Karpas-422 (cell line): ENCODE measurements around the gene BMPR1B. TPM values are rescaled to one million over a fixed set of nuclear protein-coding genes. Genes with fewer than 3 reads are reported as not detected.

Source experiments
- DNase-seq: peaks from one replicate; pipeline ENCODE4 v3.0.0-alpha.2; 2015
- H2AFZ ChIP-seq: fragments of 200-600 bp; sonication (generic); 2 replicates; pipeline ENCODE4 v1.6.1; 2014; ENCODE audit warnings: antibody characterized with exemption, low read length, mixed read lengths
- H3K27ac ChIP-seq: fragments of 200-600 bp; sonication (generic); 2 replicates; pipeline ENCODE4 v1.5.1; 2014; ENCODE audit warnings: mild to moderate bottlenecking, low read length, moderate library complexity
- H3K27me3 ChIP-seq: fragments of 200-600 bp; sonication (generic); 2 replicates; pipeline ENCODE4 v1.6.1; 2014; ENCODE audit warnings: low read length, mixed read lengths
- H3K36me3 ChIP-seq: fragments of 200-600 bp; sonication (generic); 2 replicates; pipeline ENCODE4 v1.6.1; 2014; ENCODE audit warnings: low read length, mixed read lengths; ENCODE audit not compliant: insufficient read depth
- H3K4me1 ChIP-seq: fragments of 200-600 bp; sonication (generic); 2 replicates; pipeline ENCODE4 v1.6.1; 2014; ENCODE audit warnings: mild to moderate bottlenecking, low read length, mixed read lengths
- H3K4me2 ChIP-seq: fragments of 200-600 bp; sonication (generic); 2 replicates; pipeline ENCODE4 v1.6.1; 2014; ENCODE audit warnings: low read length, low read depth, mild to moderate bottlenecking; ENCODE audit not compliant: poor library complexity, severe bottlenecking
- H3K4me3 ChIP-seq: fragments of 200-600 bp; sonication (generic); 2 replicates; pipeline ENCODE4 v1.5.1; 2014; ENCODE audit warnings: mild to moderate bottlenecking, antibody characterized with exemption, low read length, mixed read lengths
- H3K79me2 ChIP-seq: fragments of 200-600 bp; sonication (generic); 2 replicates; pipeline ENCODE4 v1.6.1; 2014; ENCODE audit warnings: mild to moderate bottlenecking, low read length, mixed read lengths
- H3K9ac ChIP-seq: fragments of 200-600 bp; sonication (generic); 2 replicates; pipeline ENCODE4 v1.6.0; 2014; ENCODE audit warnings: low read length
- H3K9me2 ChIP-seq: fragments of 200-600 bp; sonication (generic), shearing (Covaris generic); replicated peaks from 2 replicates; pipeline ENCODE4 v1.6.0; 2014; ENCODE audit warnings: mild to moderate bottlenecking, low read length, moderate library complexity; ENCODE audit not compliant: insufficient read depth
- H3K9me3 ChIP-seq: fragments of 300-700, 200-600 bp; sonication (generic); 2 replicates; pipeline ENCODE4 v1.6.1; 2014; ENCODE audit warnings: low read length, mixed read lengths
- H4K20me1 ChIP-seq: fragments of 200-600 bp; sonication (generic); 2 replicates; pipeline ENCODE4 v1.6.1; 2014; ENCODE audit warnings: mild to moderate bottlenecking, antibody characterized with exemption, low read length, low read depth; ENCODE audit not compliant: insufficient read depth
- total RNA-seq: library from RNA; depleted of rRNA; stranded (reverse); fragments of >200 nt; shearing (Covaris generic); gene quantifications from 2 replicates; pipeline ENCODE4 v1.2.3, GENCODE V29; 2014; ENCODE audit warnings: low replicate concordance

Gene BMPR1B
- total RNA-seq, 1 experiment from 2014 or later: not detected

DNA sequence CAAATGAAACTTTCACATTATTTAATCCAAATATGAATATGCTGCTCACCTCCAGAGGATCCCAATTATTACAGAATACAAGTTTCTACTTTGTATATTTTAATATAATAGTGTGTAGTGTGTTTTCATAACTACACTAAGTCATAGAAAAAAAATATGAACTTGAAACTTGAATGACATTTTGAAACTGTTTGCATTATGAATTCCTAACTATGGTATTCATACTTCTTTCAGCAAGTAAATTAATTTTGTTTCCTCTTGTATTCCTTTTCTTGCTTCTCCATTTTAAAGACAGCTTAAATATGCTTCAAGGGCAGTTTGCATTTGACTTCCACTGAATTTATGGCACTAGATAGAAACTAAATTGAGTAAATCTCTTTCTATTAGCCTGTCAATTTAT is 177.1 kb downstream of the BMPR1B start:
- H3K9ac ChIP-seq: no peak overlapping the region
- H3K4me3 ChIP-seq: no peak overlapping the region
- H3K27ac ChIP-seq: no peak overlapping the region
- no peaks in the 10 kb centered on the region for H3K79me2 ChIP-seq
- H3K4me2 ChIP-seq: no peak overlapping the region
- H3K36me3 ChIP-seq: no peaks in the 10 kb centered on the region
- DNase-seq: no peak
- H3K9me3 ChIP-seq: no peaks in the 10 kb centered on the region
- H3K27me3 ChIP-seq: no peaks in the 10 kb centered on the region
- no peaks in the 10 kb centered on the region for H3K9me2 ChIP-seq
- H3K4me1 ChIP-seq: no peaks in the 10 kb centered on the region
- no peak overlapping the region for H2AFZ ChIP-seq
- H4K20me1 ChIP-seq: no peaks in the 10 kb centered on the region

DNA sequence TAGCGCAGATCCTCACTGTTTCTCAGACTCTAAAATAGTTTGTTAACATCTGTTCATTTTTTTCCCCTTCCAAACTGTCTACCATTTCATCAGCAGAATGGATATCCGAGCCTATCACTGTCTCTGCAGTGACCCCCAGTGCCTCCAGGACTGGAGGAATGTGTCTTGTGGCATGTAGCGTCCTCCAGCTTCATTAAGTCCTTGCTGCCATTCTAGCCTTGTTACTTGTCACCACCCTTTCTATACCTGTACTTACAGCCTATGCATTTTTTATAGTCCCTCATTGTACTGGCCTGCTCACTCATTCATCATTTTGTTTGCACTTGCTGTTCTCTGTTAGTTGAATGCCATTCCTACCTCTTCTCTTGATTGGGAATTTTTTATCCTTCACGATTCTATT is 179.1 kb downstream of the BMPR1B start:
- no peaks in the 10 kb centered on the region for H3K27me3 ChIP-seq
- no peak overlapping the region for H2AFZ ChIP-seq
- no peaks in the 10 kb centered on the region for H3K9me2 ChIP-seq
- no peak overlapping the region for H3K4me2 ChIP-seq
- no peak for DNase-seq
- H4K20me1 ChIP-seq: no peaks in the 10 kb centered on the region
- no peaks in the 10 kb centered on the region for H3K36me3 ChIP-seq
- no peak overlapping the region for H3K9ac ChIP-seq
- H3K4me3 ChIP-seq: no peak overlapping the region
- H3K79me2 ChIP-seq: no peaks in the 10 kb centered on the region
- H3K9me3 ChIP-seq: no peaks in the 10 kb centered on the region
- no peak overlapping the region for H3K27ac ChIP-seq
- H3K4me1 ChIP-seq: no peaks in the 10 kb centered on the region

DNA sequence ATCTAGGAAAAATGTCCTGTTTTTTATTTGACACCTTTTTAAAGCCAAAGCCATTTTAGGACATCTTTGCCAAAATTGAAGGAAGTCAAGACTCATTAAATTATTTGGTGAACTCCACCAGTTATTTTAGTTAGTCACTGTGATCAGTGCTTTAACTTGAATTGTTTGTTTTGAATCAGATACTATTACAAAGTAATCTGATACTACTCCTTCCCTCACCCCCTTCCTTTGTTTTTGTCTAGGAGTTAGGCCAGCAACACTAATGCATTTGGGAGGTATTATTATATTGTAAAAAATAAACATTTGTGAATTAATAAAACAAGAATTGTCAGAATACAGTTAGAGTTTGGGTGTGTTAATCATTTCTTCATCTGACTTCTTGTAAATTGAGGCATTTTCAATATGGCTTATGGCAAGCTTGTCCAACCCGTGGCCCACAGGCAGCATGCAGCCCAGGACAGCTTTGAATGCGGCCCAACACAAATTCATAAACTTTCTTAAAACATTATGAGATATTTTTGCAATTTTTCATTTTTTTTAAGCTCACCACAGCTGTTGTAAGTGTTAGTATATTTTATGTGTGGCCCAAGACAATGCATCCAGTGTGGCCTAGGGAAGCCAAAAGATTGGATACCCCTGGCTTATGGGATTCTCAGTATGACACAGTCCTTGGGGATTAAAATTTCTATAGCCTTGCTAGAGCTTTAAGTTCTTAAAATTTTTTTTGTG is 182.2 kb downstream of the BMPR1B start:
- H3K27me3 ChIP-seq: no peaks in the 10 kb centered on the region
- H3K4me2 ChIP-seq: no peak overlapping the region
- no peak overlapping the region for H3K27ac ChIP-seq
- no peaks in the 10 kb centered on the region for H3K9me2 ChIP-seq
- no peaks in the 10 kb centered on the region for H3K4me1 ChIP-seq
- no peaks in the 10 kb centered on the region for H3K79me2 ChIP-seq
- H2AFZ ChIP-seq: no peak overlapping the region
- no peak for DNase-seq
- H3K9me3 ChIP-seq: no peaks in the 10 kb centered on the region
- H4K20me1 ChIP-seq: no peaks in the 10 kb centered on the region
- no peak overlapping the region for H3K9ac ChIP-seq
- no peak overlapping the region for H3K4me3 ChIP-seq
- no peaks in the 10 kb centered on the region for H3K36me3 ChIP-seq

DNA sequence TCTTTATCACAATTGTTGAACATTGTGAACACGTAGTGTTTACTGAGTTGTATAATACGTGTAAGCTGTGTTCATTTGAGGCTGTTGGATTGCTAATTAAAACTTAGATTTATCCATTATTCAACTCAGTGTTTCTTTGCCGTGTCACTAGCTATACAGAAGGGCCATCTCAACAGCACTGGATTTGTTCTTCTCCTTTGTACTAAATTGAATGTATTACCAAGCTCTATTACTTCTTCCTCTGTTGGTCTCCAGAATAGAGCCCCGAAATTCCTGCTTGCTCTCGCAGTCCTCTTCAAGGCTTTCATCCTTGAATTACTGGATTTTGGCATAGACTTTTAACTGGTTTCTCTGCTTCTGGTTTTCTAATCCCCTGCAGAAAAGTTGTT is 182.8 kb downstream of the BMPR1B start:
- Histone ChIP-seq H4K20me1 (no peaks in the 10 kb centered on the region), H3K4me2 (no peak overlapping the region), H3K9me3 (no peaks in the 10 kb centered on the region), H3K9me2 (no peaks in the 10 kb centered on the region), H3K36me3 (no peaks in the 10 kb centered on the region), H3K79me2 (no peaks in the 10 kb centered on the region), H3K4me1 (no peaks in the 10 kb centered on the region), H2AFZ (no peak overlapping the region), H3K27me3 (no peaks in the 10 kb centered on the region), H3K4me3 (no peak overlapping the region), H3K9ac (no peak overlapping the region), H3K27ac (no peak overlapping the region)
- no peak for DNase-seq

DNA sequence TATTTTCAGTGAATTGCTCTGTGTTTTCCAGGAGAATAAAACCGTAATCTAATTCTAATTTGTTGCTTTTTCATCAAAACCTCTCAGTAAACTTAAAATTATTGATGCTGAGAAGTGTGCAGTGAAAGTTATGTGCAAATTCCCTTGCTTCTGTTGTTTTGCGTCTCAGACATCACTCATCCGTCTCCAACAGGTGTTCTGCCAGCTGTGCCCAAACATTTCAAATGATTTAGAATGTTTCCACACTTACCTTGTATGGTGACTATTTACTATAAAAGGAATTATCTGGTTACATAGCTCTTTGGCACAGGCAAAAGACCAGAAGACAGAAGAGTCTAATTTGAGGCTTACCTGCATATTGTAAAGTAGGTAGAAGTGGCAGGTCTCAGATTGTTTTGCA is 184.0 kb downstream of the BMPR1B start:
- no peak overlapping the region for H3K27ac ChIP-seq
- no peak overlapping the region for H3K4me2 ChIP-seq
- H3K4me1 ChIP-seq: no peaks in the 10 kb centered on the region
- DNase-seq: no peak
- no peaks in the 10 kb centered on the region for H3K9me3 ChIP-seq
- H2AFZ ChIP-seq: no peak overlapping the region
- H3K9me2 ChIP-seq: no peaks in the 10 kb centered on the region
- no peak overlapping the region for H3K9ac ChIP-seq
- H3K27me3 ChIP-seq: no peaks in the 10 kb centered on the region
- H4K20me1 ChIP-seq: no peaks in the 10 kb centered on the region
- no peaks in the 10 kb centered on the region for H3K36me3 ChIP-seq
- no peaks in the 10 kb centered on the region for H3K79me2 ChIP-seq
- no peak overlapping the region for H3K4me3 ChIP-seq

DNA sequence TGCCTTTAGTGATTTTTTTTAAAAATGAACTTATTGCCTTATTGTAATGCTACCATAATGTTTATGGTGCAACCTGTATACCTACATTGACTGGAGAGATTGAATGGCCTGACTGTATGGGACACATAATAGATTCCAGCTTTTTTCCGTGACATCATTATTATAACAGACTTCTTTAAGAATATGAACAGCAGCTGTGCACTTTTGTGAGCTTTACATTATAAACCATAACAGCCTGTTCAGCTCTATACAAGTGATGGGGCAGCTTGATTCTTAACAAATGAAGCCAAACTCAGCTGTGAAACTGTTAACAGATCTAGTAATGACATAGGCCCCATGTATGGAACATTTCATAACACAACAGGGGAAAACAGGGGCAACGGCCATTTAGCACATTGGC is 187.0 kb downstream of the BMPR1B start:
- no peak overlapping the region for H3K9ac ChIP-seq
- no peak overlapping the region for H3K4me2 ChIP-seq
- H2AFZ ChIP-seq: no peak overlapping the region
- no peak overlapping the region for H3K27ac ChIP-seq
- no peaks in the 10 kb centered on the region for H4K20me1 ChIP-seq
- H3K27me3 ChIP-seq: no peaks in the 10 kb centered on the region
- no peak for DNase-seq
- no peak overlapping the region for H3K4me3 ChIP-seq
- no peaks in the 10 kb centered on the region for H3K4me1 ChIP-seq
- H3K36me3 ChIP-seq: no peaks in the 10 kb centered on the region
- H3K9me3 ChIP-seq: no peaks in the 10 kb centered on the region
- H3K9me2 ChIP-seq: no peaks in the 10 kb centered on the region
- no peaks in the 10 kb centered on the region for H3K79me2 ChIP-seq

DNA sequence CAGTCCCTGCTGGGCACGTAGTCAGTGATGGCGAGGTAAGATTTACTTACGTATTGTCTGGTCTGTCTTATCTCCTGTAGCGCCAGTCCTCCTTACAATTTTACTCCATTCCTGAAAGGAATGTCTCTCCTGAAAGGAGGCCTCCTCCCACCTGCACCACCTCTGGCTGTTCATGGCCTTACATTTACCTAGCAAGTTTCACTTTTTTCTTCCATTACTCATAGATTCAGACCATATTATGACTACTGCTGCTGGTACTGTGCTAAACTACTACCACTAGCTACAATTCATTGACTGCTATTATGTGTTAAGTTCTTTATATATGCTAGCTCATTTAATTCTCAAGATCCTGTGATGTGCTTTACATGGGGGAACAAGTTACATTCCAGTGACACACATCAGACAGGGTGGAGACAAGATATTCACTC is 189.9 kb downstream of the BMPR1B start:
- H3K4me2 ChIP-seq: no peak overlapping the region
- no peaks in the 10 kb centered on the region for H3K79me2 ChIP-seq
- H3K4me3 ChIP-seq: no peak overlapping the region
- H3K9ac ChIP-seq: no peak overlapping the region
- H3K9me2 ChIP-seq: no peaks in the 10 kb centered on the region
- H2AFZ ChIP-seq: no peak overlapping the region
- H3K9me3 ChIP-seq: no peaks in the 10 kb centered on the region
- no peaks in the 10 kb centered on the region for H3K36me3 ChIP-seq
- H3K27ac ChIP-seq: no peak overlapping the region
- H3K4me1 ChIP-seq: no peaks in the 10 kb centered on the region
- no peaks in the 10 kb centered on the region for H4K20me1 ChIP-seq
- no peak for DNase-seq
- no peaks in the 10 kb centered on the region for H3K27me3 ChIP-seq

DNA sequence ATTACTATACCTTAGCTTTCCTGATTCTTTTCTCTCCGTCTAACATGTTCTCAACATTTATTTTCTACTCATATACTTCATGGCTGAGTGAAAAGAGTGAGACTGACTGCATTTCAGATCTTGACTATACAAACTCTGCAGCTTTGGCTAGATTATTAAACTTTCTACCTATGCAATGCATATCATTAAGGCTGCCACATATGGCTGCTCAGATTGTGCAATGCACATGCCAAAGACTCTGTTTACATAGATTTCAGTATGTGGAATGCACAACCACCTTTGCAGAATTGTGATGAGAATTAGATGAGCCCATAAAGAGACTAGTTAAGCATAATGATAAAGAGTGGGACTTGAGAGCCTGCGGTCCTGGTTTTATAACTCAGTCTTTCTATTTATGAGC is 196.5 kb downstream of the BMPR1B start:
- no peaks in the 10 kb centered on the region for H3K9me3 ChIP-seq
- no peaks in the 10 kb centered on the region for H4K20me1 ChIP-seq
- no peak overlapping the region for H3K4me2 ChIP-seq
- H3K27me3 ChIP-seq: no peaks in the 10 kb centered on the region
- H3K4me3 ChIP-seq: no peak overlapping the region
- no peaks in the 10 kb centered on the region for H3K79me2 ChIP-seq
- no peaks in the 10 kb centered on the region for H3K36me3 ChIP-seq
- H3K9ac ChIP-seq: no peak overlapping the region
- no peaks in the 10 kb centered on the region for H3K4me1 ChIP-seq
- H3K9me2 ChIP-seq: no peaks in the 10 kb centered on the region
- DNase-seq: no peak
- no peak overlapping the region for H3K27ac ChIP-seq
- H2AFZ ChIP-seq: no peak overlapping the region
